Measurements from ENCODE around the gene DTYMK. TPM values are rescaled to one million over a fixed set of nuclear protein-coding genes. Genes with fewer than 3 reads are reported as not detected.

Gene DTYMK
- polyA plus RNA-seq, 1 donor, result 25.5 TPM

- Histone ChIP-seq H3K27me3 (ENCODE audit: control insufficient read depth, insufficient read depth, low read length) (no peaks in the 10 kb centered on the region), H3K4me1 (ENCODE audit: control insufficient read depth, insufficient read depth, low read length) (no peaks in the 10 kb centered on the region), H3K4me3 (ENCODE audit: low read length) (no peak overlapping the region), H3K27ac (ENCODE audit: low read length) (no peak overlapping the region), H3K36me3 (ENCODE audit: control insufficient read depth, insufficient read depth, low read length) (peaks cover 16% of the 10 kb centered on the region), H3K9me3 (ENCODE audit: control insufficient read depth, low read depth, low read length) (peaks cover 20% of the 10 kb centered on the region)
- DNase-seq, result no peak
- WGBS (ENCODE audit: insufficient coverage, low lambda C conversion rate), result no CpG with 5 or more reads among the region's 19 CpGs
Observed at GRCh38 chr2:241728627-241729026, 42.0 kb upstream of the DTYMK start.

GRCh38 chr2:241728000-241728399 lies 41.4 kb upstream of the DTYMK start:
- Histone ChIP-seq H3K4me3 (ENCODE audit: low read length) (no peak overlapping the region), H3K4me1 (ENCODE audit: control insufficient read depth, insufficient read depth, low read length) (no peaks in the 10 kb centered on the region), H3K27ac (ENCODE audit: low read length) (no peak overlapping the region), H3K27me3 (ENCODE audit: control insufficient read depth, insufficient read depth, low read length) (no peaks in the 10 kb centered on the region), H3K9me3 (ENCODE audit: control insufficient read depth, low read depth, low read length) (peaks cover 26% of the 10 kb centered on the region), H3K36me3 (ENCODE audit: control insufficient read depth, insufficient read depth, low read length) (peaks cover 22% of the 10 kb centered on the region)
- no peak for DNase-seq
- WGBS (ENCODE audit: insufficient coverage, low lambda C conversion rate), result no CpG with 5 or more reads among the region's 8 CpGs

- H3K4me3 ChIP-seq (ENCODE audit: low read length), result no peak overlapping the region
- no peaks in the 10 kb centered on the region for H3K27me3 ChIP-seq (ENCODE audit: control insufficient read depth, insufficient read depth, low read length)
- WGBS (ENCODE audit: insufficient coverage, low lambda C conversion rate), result no CpG with 5 or more reads among the region's 16 CpGs
- DNase-seq, result no peak
- peaks cover 40% of the 10 kb centered on the region for H3K9me3 ChIP-seq (ENCODE audit: control insufficient read depth, low read depth, low read length)
- no peak overlapping the region for H3K27ac ChIP-seq (ENCODE audit: low read length)
- H3K36me3 ChIP-seq (ENCODE audit: control insufficient read depth, insufficient read depth, low read length), result peaks cover 37% of the 10 kb centered on the region
- no peaks in the 10 kb centered on the region for H3K4me1 ChIP-seq (ENCODE audit: control insufficient read depth, insufficient read depth, low read length)
Observed at GRCh38 chr2:241726459-241726858, 39.8 kb upstream of the DTYMK start.

- Histone ChIP-seq H3K4me3 (ENCODE audit: low read length) (no peak overlapping the region), H3K4me1 (ENCODE audit: control insufficient read depth, insufficient read depth, low read length) (no peaks in the 10 kb centered on the region), H3K36me3 (ENCODE audit: control insufficient read depth, insufficient read depth, low read length) (peaks cover 50% of the 10 kb centered on the region), H3K27me3 (ENCODE audit: control insufficient read depth, insufficient read depth, low read length) (no peaks in the 10 kb centered on the region), H3K9me3 (ENCODE audit: control insufficient read depth, low read depth, low read length) (peaks cover 51% of the 10 kb centered on the region), H3K27ac (ENCODE audit: low read length) (no peak overlapping the region)
- no peak for DNase-seq
- no CpG with 5 or more reads among the region's 76 CpGs for WGBS (ENCODE audit: insufficient coverage, low lambda C conversion rate)
Observed at GRCh38 chr2:241724975-241725870, 38.6 kb upstream of the DTYMK start.

GRCh38 chr2:241724259-241724974 lies 37.8 kb upstream of the DTYMK start:
- DNase-seq, result no peak
- no peak overlapping the region for H3K4me3 ChIP-seq (ENCODE audit: low read length)
- peaks cover 58% of the 10 kb centered on the region for H3K36me3 ChIP-seq (ENCODE audit: control insufficient read depth, insufficient read depth, low read length)
- peaks cover 56% of the 10 kb centered on the region for H3K9me3 ChIP-seq (ENCODE audit: control insufficient read depth, low read depth, low read length)
- 100% methylated on average over 2 of the region's 41 CpGs for WGBS (ENCODE audit: insufficient coverage, low lambda C conversion rate)
- H3K27ac ChIP-seq (ENCODE audit: low read length), result no peak overlapping the region
- no peaks in the 10 kb centered on the region for H3K4me1 ChIP-seq (ENCODE audit: control insufficient read depth, insufficient read depth, low read length)
- no peaks in the 10 kb centered on the region for H3K27me3 ChIP-seq (ENCODE audit: control insufficient read depth, insufficient read depth, low read length)

- no peaks in the 10 kb centered on the region for H3K4me1 ChIP-seq (ENCODE audit: control insufficient read depth, insufficient read depth, low read length)
- WGBS (ENCODE audit: insufficient coverage, low lambda C conversion rate), result no CpG with 5 or more reads among the region's 21 CpGs
- no peaks in the 10 kb centered on the region for H3K27me3 ChIP-seq (ENCODE audit: control insufficient read depth, insufficient read depth, low read length)
- no peak overlapping the region for H3K27ac ChIP-seq (ENCODE audit: low read length)
- H3K36me3 ChIP-seq (ENCODE audit: control insufficient read depth, insufficient read depth, low read length), result peaks cover 63% of the 10 kb centered on the region
- no peak for DNase-seq
- H3K9me3 ChIP-seq (ENCODE audit: control insufficient read depth, low read depth, low read length), result peaks cover 56% of the 10 kb centered on the region
- H3K4me3 ChIP-seq (ENCODE audit: low read length), result no peak overlapping the region
Observed at GRCh38 chr2:241722896-241723454, 36.4 kb upstream of the DTYMK start.

GRCh38 chr2:241721852-241722251 lies 35.2 kb upstream of the DTYMK start:
- WGBS (ENCODE audit: insufficient coverage, low lambda C conversion rate), result no CpG with 5 or more reads among the region's 12 CpGs
- no peak for DNase-seq
- H3K27ac ChIP-seq (ENCODE audit: low read length), result no peak overlapping the region
- no peaks in the 10 kb centered on the region for H3K4me1 ChIP-seq (ENCODE audit: control insufficient read depth, insufficient read depth, low read length)
- H3K36me3 ChIP-seq (ENCODE audit: control insufficient read depth, insufficient read depth, low read length), result peaks cover 68% of the 10 kb centered on the region
- H3K27me3 ChIP-seq (ENCODE audit: control insufficient read depth, insufficient read depth, low read length), result no peaks in the 10 kb centered on the region
- H3K9me3 ChIP-seq (ENCODE audit: control insufficient read depth, low read depth, low read length), result peaks cover 56% of the 10 kb centered on the region
- no peak overlapping the region for H3K4me3 ChIP-seq (ENCODE audit: low read length)

- no peaks in the 10 kb centered on the region for H3K27me3 ChIP-seq (ENCODE audit: control insufficient read depth, insufficient read depth, low read length)
- no CpG with 5 or more reads among the region's 15 CpGs for WGBS (ENCODE audit: insufficient coverage, low lambda C conversion rate)
- peaks cover 75% of the 10 kb centered on the region for H3K36me3 ChIP-seq (ENCODE audit: control insufficient read depth, insufficient read depth, low read length)
Observed at GRCh38 chr2:241720560-241720959, 33.9 kb upstream of the DTYMK start.

GRCh38 chr2:241720099-241720498 lies 33.5 kb upstream of the DTYMK start:
- no peak overlapping the region for H3K27ac ChIP-seq (ENCODE audit: low read length)
- no CpG with 5 or more reads among the region's 19 CpGs for WGBS (ENCODE audit: insufficient coverage, low lambda C conversion rate)
- H3K27me3 ChIP-seq (ENCODE audit: control insufficient read depth, insufficient read depth, low read length), result no peaks in the 10 kb centered on the region
- no peaks in the 10 kb centered on the region for H3K4me1 ChIP-seq (ENCODE audit: control insufficient read depth, insufficient read depth, low read length)
- no peak overlapping the region for H3K4me3 ChIP-seq (ENCODE audit: low read length)
- no peak for DNase-seq
- peaks cover 50% of the 10 kb centered on the region for H3K9me3 ChIP-seq (ENCODE audit: control insufficient read depth, low read depth, low read length)
- H3K36me3 ChIP-seq (ENCODE audit: control insufficient read depth, insufficient read depth, low read length), result peaks cover 75% of the 10 kb centered on the region

More at GRCh38 chr2:241720560-241720959, 33.9 kb upstream of the DTYMK start:
- H3K4me1 ChIP-seq (ENCODE audit: control insufficient read depth, insufficient read depth, low read length), result no peaks in the 10 kb centered on the region
- H3K27ac ChIP-seq (ENCODE audit: low read length), result no peak overlapping the region
- no peak for DNase-seq
- peaks cover 51% of the 10 kb centered on the region for H3K9me3 ChIP-seq (ENCODE audit: control insufficient read depth, low read depth, low read length)
- no peak overlapping the region for H3K4me3 ChIP-seq (ENCODE audit: low read length)

GRCh38 chr2:241719093-241719492 lies 32.5 kb upstream of the DTYMK start:
- Histone ChIP-seq H3K27ac (ENCODE audit: low read length) (no peak overlapping the region), H3K4me1 (ENCODE audit: control insufficient read depth, insufficient read depth, low read length) (no peaks in the 10 kb centered on the region), H3K36me3 (ENCODE audit: control insufficient read depth, insufficient read depth, low read length) (peaks cover 70% of the 10 kb centered on the region), H3K4me3 (ENCODE audit: low read length) (no peak overlapping the region), H3K27me3 (ENCODE audit: control insufficient read depth, insufficient read depth, low read length) (no peaks in the 10 kb centered on the region), H3K9me3 (ENCODE audit: control insufficient read depth, low read depth, low read length) (peaks cover 41% of the 10 kb centered on the region)
- no CpG with 5 or more reads among the region's 16 CpGs for WGBS (ENCODE audit: insufficient coverage, low lambda C conversion rate)
- DNase-seq, result no peak
